GM12878 (cell line): ENCODE results near the gene EFNA3. TPM values are rescaled to one million over a fixed set of nuclear protein-coding genes. Genes with fewer than 3 reads are reported as not detected.

Experiments used
- CEBPB ChIP-seq, 2 experiments: fragments of 150-350 bp in 1 of 2; IDR thresholded peaks; 2 replicates each; pipeline ENCODE4 v1.6.1; 2012 to 2014; ENCODE audit warnings: low read depth in 2 of 2, low read length in 2 of 2, borderline replicate concordance in 1 of 2, inconsistent platforms in 1 of 2
- CHD4 ChIP-seq: fragments of 200-600 bp; sonication (generic); IDR thresholded peaks from 2 replicates; pipeline ENCODE4 v1.6.1; 2016; ENCODE audit warnings: mild to moderate bottlenecking
- HDAC2 ChIP-seq: fragments of 200-600 bp; sonication (generic); IDR thresholded peaks from 2 replicates; pipeline ENCODE4 v1.6.1; 2017
- SP1 ChIP-seq: IDR thresholded peaks from one replicate; pipeline ENCODE4 v1.6.1; 2011; ENCODE audit warnings: low read depth, low read length
- ZZZ3 ChIP-seq: IDR thresholded peaks from 2 replicates; pipeline ENCODE4 v1.6.1; 2011; ENCODE audit warnings: low read depth; ENCODE audit not compliant: control insufficient read depth, insufficient read length
- polyA plus RNA-seq, 11 experiments: library from polyadenylated mRNA; depleted of rRNA in 4 of 11; unstranded in 6 of 11; stranded (reverse) in 5 of 11; fragments of >200 nt; fragmentation: Nextera tagmentation in 4 of 11; fragmentation: Illumina TruSeq in 1 of 11; extraction: Ambion mirVana in 4 of 11; extraction: Trizol in 1 of 11; gene quantifications; 1 replicate in 1 of 11; 2 replicates in 10 of 11; pipeline versions ENCODE4 v1.2.1 to v1.2.3, GENCODE V29; 2011 to 2016; ENCODE audit warnings: inconsistent platforms in 2 of 11, missing spikeins in 2 of 11, low read depth in 1 of 11
- total RNA-seq, 4 experiments: library from RNA; depleted of rRNA in 3 of 4; stranded (reverse); fragments of >200 nt in 3 of 4; fragmentation: Illumina TruSeq in 1 of 4; extraction: Trizol in 1 of 4; gene quantifications; 2 replicates each; pipeline versions ENCODE4 v1.2.1 to v1.2.3, GENCODE V29; 2013 to 2021
- TF ChIP-seq, protein P1 (sequence below): fragments of 450-650 bp; IDR thresholded peaks from 2 replicates; pipeline ENCODE4 v1.6.1; 2017; ENCODE audit warnings: mild to moderate bottlenecking, moderate library complexity
- TF ChIP-seq, protein P2 (sequence below), 3 experiments: IDR thresholded peaks in 2 of 3; conservative IDR thresholded peaks in 1 of 3; 2 replicates each; pipeline ENCODE4 v1.5.1; 2011; ENCODE audit warnings: low read depth in 3 of 3, low read length in 3 of 3, mild to moderate bottlenecking in 3 of 3, control low read depth in 2 of 3, moderate library complexity in 2 of 3, inconsistent platforms in 1 of 3, mixed read lengths in 1 of 3; ENCODE audit not compliant: control insufficient read depth in 2 of 3, insufficient read depth in 1 of 3; ENCODE audit errors: extremely low read depth in 1 of 3
- TF ChIP-seq, protein P3 (sequence below): fragments of 150-350 bp; IDR thresholded peaks from 2 replicates; pipeline ENCODE4 v1.6.1; 2016; ENCODE audit warnings: low read depth, low read length

The EFNA3 gene
- total and polyA plus RNA-seq, 10 of the 15 experiments (the other 5 are each of a cell fraction or from before 2014, with no cell fraction given): 0.08 to 5.4 (median 1.1) TPM

DNA sequence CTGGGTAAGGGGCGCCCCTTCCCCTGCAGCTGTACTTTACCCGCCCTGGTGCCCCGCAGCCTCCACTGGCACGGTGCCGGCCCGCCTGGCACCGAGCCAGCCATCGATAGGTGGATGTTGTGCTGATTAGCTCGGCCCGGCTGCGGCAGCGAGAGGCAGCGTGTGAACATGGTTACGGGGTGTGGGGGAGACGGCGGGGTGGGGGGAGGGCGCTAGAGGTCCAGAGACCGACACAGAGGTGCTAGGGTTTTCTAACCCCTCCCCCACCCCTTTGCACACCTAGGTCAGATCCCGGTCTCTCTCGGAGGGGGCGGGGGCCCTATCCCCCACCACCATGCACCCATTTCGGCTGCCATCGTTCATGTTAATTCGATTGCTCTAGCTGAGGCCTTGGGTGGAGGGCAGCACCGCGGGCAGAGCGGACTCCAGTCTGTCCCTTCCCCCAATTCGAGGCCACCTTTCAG lies 8.4 kb upstream of the EFNA3 start (continued):
- no peak for TF ChIP-seq ZZZ3
- no peak for TF ChIP-seq HDAC2
- TF ChIP-seq SP1: no peak
- TF ChIP-seq, protein P1, sequence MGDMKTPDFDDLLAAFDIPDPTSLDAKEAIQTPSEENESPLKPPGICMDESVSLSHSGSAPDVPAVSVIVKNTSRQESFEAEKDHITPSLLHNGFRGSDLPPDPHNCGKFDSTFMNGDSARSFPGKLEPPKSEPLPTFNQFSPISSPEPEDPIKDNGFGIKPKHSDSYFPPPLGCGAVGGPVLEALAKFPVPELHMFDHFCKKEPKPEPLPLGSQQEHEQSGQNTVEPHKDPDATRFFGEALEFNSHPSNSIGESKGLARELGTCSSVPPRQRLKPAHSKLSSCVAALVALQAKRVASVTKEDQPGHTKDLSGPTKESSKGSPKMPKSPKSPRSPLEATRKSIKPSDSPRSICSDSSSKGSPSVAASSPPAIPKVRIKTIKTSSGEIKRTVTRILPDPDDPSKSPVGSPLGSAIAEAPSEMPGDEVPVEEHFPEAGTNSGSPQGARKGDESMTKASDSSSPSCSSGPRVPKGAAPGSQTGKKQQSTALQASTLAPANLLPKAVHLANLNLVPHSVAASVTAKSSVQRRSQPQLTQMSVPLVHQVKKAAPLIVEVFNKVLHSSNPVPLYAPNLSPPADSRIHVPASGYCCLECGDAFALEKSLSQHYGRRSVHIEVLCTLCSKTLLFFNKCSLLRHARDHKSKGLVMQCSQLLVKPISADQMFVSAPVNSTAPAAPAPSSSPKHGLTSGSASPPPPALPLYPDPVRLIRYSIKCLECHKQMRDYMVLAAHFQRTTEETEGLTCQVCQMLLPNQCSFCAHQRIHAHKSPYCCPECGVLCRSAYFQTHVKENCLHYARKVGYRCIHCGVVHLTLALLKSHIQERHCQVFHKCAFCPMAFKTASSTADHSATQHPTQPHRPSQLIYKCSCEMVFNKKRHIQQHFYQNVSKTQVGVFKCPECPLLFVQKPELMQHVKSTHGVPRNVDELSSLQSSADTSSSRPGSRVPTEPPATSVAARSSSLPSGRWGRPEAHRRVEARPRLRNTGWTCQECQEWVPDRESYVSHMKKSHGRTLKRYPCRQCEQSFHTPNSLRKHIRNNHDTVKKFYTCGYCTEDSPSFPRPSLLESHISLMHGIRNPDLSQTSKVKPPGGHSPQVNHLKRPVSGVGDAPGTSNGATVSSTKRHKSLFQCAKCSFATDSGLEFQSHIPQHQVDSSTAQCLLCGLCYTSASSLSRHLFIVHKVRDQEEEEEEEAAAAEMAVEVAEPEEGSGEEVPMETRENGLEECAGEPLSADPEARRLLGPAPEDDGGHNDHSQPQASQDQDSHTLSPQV: no peak
- no peak for TF ChIP-seq CHD4
- TF ChIP-seq, protein P2, sequence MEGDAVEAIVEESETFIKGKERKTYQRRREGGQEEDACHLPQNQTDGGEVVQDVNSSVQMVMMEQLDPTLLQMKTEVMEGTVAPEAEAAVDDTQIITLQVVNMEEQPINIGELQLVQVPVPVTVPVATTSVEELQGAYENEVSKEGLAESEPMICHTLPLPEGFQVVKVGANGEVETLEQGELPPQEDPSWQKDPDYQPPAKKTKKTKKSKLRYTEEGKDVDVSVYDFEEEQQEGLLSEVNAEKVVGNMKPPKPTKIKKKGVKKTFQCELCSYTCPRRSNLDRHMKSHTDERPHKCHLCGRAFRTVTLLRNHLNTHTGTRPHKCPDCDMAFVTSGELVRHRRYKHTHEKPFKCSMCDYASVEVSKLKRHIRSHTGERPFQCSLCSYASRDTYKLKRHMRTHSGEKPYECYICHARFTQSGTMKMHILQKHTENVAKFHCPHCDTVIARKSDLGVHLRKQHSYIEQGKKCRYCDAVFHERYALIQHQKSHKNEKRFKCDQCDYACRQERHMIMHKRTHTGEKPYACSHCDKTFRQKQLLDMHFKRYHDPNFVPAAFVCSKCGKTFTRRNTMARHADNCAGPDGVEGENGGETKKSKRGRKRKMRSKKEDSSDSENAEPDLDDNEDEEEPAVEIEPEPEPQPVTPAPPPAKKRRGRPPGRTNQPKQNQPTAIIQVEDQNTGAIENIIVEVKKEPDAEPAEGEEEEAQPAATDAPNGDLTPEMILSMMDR (IDR thresholded peaks at IDR 0.05 in 2 of 3, conservative IDR thresholded peaks at IDR 0.05 in 1 of 3; ENCODE audit: control insufficient read depth in 2 of 3, extremely low read depth in 1 of 3, insufficient read depth in 1 of 3, low read depth in 3 of 3, low read length in 3 of 3): no peak
- no peak for TF ChIP-seq CEBPB (IDR thresholded peaks at IDR 0.05; ENCODE audit: borderline replicate concordance in 1 of 2, low read depth in 2 of 2, low read length in 2 of 2)
- TF ChIP-seq, protein P3, sequence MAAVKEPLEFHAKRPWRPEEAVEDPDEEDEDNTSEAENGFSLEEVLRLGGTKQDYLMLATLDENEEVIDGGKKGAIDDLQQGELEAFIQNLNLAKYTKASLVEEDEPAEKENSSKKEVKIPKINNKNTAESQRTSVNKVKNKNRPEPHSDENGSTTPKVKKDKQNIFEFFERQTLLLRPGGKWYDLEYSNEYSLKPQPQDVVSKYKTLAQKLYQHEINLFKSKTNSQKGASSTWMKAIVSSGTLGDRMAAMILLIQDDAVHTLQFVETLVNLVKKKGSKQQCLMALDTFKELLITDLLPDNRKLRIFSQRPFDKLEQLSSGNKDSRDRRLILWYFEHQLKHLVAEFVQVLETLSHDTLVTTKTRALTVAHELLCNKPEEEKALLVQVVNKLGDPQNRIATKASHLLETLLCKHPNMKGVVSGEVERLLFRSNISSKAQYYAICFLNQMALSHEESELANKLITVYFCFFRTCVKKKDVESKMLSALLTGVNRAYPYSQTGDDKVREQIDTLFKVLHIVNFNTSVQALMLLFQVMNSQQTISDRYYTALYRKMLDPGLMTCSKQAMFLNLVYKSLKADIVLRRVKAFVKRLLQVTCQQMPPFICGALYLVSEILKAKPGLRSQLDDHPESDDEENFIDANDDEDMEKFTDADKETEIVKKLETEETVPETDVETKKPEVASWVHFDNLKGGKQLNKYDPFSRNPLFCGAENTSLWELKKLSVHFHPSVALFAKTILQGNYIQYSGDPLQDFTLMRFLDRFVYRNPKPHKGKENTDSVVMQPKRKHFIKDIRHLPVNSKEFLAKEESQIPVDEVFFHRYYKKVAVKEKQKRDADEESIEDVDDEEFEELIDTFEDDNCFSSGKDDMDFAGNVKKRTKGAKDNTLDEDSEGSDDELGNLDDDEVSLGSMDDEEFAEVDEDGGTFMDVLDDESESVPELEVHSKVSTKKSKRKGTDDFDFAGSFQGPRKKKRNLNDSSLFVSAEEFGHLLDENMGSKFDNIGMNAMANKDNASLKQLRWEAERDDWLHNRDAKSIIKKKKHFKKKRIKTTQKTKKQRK: no peak
